ENCODE measurements around the gene EEF2K.

EEF2K gene

DNA sequence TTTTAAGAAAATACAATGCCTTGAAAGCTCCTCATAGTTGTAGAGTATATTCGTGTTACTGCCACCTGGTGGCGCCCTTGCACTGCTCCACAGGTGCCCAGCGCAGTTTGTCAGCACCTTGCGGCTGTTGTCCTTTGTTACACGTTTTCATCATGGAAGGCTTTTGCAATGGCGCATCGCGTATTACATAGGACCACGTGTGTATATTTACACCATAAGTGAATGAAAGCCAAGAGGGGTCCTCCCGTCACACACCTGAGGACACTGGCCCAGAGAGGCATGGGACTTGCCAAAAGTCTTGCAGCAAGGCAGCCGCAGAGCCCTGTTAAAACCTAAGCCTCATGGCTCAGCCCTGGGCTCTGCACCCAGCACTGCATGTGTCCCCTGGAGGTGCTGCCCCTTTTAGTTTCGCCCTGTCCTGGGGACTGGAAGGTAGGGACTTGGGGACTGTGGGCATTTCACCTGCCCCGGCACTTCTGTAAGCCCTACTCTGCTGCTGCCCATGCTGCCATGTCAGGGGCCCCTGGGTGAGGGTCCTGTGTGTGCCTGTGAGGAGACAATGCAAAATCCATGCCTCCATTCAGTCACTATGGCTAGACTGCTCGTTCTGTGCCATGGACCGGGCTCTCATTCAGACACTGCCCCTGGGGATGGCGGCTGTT is 115.4 kb downstream of the EEF2K start:
- peak; percentile 29 for DNase-seq

DNA sequence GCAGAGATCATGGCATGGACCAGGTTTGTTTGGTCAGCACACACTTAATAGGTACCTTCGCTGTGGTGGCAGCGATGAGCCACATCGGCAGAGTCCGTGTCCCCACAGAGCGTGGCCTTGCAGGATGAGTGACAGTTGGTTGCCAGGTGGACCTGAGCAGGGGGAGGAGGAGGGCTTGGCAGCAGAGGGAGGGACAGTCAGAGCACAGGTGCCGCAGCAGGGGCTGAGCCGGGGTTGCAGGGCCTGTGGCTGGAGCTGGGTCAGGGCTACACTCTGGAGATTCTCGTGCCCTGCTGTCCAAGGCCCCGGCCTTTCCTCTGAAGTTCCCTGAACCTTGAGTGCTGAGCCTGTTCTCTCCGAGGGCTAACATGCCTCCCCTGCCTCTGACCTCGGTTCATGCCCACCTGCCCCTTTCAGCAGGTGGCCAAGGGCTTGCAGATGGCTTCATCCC is 116.0 kb downstream of the EEF2K start:
- DNase-seq, result no peak

DNA sequence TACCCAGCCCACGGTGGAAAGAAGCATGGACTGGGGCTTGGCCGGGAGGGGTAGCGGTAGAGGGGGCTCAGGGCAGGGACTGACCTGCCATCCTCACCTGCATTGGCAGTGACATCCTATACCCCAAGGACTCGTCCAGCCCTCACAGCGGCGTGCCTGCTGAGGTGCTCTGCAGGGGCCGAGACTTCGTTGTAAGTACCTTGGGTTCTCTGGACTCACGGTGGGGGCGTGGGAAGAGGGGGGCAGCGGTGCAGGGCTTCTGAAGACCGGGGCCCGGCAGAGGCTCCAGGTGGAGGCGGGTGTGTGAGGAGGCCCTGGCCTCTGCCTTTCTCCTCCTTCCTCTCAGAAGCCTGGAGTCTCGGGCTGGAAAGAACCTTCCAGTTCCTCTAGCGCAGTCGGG is 116.7 kb downstream of the EEF2K start:
- no peak for DNase-seq

DNA sequence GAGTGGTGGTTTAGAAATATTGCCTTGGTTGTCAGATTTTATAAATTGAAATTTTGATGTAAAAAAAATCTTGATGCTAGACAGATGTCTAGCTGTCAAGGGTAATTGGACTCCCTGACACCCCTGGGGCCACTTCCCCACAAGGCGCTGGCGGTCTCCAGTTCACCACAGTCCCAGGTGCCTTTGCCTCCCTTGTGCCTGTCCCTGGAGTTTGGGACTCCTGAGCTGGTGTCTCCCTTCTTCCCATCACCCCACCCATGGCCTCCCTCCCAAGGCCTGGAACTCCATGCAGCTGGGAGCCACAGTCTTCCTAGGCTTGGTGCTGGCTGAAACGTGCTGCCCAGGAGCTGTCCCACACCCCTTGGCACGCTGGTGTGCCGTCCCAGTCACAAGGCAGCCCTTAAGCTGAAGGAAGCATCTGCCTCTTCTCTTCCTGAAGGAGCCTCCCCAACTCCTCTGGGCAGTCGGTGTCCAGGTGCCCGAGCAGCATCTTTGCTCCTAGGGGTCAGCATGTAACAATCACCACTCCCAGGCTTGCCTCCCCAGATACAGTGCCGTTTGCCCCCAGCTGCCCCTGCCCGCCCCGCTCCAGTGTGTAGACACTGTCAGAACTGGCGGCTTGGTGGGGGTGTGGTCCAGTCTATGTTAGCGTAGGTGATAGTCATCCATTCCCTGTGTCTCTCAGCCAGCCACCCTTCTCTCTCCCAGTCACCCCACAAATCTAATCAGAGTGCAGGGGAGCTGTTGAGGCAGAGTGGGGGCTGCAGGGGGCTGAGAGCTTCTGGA is 117.3 kb downstream of the EEF2K start:
- DNase-seq, result no peak

DNA sequence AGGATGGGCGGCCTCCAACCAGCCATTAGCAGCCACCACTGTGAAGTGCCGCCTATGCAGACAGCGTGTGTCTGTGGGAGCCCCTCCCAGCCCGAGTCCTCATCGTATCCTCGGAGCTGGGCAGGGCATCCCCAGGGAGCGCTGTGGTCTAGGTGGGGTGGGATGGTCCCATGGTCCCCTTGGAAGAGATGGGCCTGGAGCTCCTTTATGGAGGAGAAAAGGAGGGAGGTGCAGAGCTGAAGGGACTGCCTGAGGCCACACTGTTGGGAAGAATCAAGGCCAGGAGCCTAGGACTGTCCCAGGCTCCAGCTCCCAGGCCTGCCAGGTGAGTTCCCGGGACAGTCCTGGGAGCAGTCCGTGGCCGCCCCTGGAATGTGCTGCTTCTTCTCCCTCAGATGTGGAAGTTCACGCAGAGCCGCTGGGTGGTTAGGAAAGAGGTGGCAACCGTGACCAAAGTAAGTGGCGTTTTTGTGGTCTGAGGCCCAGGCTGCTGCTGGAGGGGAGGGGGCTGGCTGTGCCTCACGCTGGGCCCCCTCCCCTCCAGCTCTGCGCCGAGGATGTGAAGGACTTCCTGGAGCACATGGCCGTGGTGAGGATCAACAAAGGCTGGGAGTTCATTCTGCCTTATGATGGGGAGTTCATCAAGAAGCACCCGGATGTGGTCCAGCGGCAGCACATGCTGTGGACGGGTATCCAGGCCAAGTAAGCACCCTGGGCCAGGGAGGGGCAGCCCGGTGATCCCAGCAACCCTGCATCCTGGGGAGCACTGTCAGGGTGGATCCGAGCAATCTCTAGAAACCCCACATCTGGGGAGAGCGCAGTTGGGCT is 118.1 kb downstream of the EEF2K start:
- DNase-seq, result no peak

- no peak for DNase-seq
Observed at GRCh38 chr16:22324787-22325597, 118.9 kb downstream of the EEF2K start.

GRCh38 chr16:22325598-22326368 is 119.7 kb downstream of the EEF2K start:
- no peak for DNase-seq

- no peak for DNase-seq
Observed at GRCh38 chr16:22326369-22326652, 120.2 kb downstream of the EEF2K start.

- no peak for DNase-seq
Observed at GRCh38 chr16:22326771-22327445, 120.8 kb downstream of the EEF2K start.

DNA sequence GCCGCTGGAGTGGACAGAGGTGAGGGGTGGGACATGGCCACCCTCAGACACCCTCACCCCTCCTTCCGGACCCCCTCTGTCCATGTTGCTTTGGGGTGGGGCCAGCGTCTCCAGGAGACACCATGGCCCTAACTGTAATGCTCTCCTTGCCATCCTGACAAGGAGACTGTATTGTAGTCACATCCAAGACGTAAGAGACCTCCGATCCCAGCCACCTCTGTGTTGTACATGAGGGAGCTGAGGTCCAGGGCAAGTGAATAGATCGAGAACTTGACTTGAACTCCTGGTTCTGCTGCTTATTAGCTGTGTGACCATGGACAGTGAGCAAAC is 121.3 kb downstream of the EEF2K start:
- no peak for DNase-seq

GRCh38 chr16:22328081-22328725 is 122.1 kb downstream of the EEF2K start:
- no peak for DNase-seq

GRCh38 chr16:22329199-22329695 is 123.2 kb downstream of the EEF2K start:
- DNase-seq, result no peak

- no peak for DNase-seq
Observed at GRCh38 chr16:22330326-22330725, 124.2 kb downstream of the EEF2K start.

- DNase-seq, result no peak
Observed at GRCh38 chr16:22333457-22333994, 127.4 kb downstream of the EEF2K start.

DNA sequence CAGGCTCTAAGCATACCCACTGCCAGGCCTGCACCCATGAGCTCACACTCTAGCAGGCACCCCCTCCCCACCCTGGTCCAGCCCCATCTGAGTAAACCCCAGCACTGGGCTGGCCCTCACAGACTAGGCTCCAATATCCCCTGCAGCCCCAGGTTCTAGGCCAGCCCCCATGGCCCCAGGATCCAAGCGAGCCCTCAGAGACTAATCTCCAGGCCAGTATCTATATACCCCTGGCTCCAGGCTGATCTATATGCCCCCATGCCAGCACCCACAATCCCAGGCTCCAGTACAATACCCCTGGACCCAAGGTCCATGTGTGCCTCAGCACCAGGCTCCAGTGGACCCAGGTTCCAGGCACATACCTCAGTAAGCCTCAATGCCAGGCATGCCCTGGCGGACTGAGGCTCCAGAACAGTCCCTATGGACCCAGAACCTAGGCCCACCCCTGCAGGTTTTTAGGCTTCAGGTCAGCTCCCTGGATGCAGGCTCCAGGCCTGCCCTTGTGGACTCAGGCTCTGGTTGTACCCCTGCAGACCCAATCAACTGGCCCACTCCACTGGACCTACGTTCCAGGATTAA is 129.7 kb downstream of the EEF2K start:
- DNase-seq, result no peak

GRCh38 chr16:22336581-22336980 is 130.5 kb downstream of the EEF2K start:
- no peak for DNase-seq

DNA sequence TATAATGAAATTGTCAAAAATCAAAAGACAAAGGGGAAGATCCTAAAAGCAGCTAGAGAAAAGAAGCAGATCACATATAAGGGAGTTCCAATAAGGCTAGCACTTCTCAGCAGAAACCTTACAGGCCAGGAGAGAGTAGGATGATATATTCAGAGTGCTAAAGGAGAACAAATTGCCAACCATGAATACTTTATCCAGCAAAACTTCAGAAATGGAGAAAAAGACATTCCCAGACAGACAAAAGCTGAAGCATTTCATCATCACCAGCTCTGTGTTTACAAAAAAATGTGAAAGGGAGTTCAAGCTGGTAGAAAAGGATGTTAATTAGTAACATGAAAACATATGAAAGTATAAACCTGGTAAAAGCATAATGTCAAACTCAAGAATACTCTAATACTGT is 131.0 kb downstream of the EEF2K start:
- DNase-seq, result no peak

GRCh38 chr16:22337849-22338635 is 132.0 kb downstream of the EEF2K start:
- no peak for DNase-seq

All from NCI-H524 treated with DMSO at 0.1 percent for 48 hours (cell line).